GM21786 (cell line): ENCODE measurements around the gene INHBB.

Experiments used
- ATAC-seq: cut with Tn5 transposase; IDR thresholded peaks from one replicate; pipeline ENCODE4 v1.9.1; 2021; ENCODE audit not compliant: unreplicated experiment

Gene INHBB

DNA sequence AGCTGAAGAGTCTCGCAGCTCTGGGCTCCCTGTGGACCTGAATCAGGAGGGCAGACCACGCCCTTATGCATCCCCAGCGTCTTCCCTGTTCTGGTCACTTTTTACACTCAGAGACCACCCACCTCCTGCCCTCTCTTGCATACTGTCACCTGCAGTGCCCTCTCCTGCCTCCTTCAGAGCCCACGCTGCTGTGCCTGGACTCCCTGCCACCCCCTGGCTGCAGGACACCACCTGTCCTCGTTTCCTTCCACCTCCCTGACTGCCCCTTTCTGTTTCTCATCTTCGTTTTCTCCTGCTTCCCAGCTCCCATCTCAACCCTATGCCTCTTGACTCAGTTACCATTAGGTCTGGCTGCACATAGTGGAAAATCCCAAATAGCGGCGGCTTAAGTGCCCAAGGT, 9.2 kb upstream of the INHBB start:
- no peak for ATAC-seq

DNA sequence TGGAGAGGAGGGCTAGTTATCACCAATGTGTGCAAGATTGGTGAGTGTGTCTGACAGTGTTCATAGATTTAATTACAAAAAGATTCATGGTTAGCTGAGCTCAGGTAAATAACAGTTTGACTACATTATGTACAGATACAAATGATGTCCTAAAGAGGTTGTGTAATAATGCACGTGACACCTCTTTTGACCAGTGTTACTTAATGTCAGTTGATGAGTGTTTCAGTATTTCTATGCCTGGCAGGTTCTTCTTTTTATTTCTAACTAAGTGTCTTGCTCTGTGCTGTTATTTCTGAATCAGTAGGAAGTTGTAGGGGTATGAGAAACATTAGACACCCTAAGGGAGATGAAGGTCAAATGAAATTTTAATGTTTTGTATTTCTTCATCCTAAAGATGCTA, 7.9 kb upstream of the INHBB start:
- no peak for ATAC-seq

DNA sequence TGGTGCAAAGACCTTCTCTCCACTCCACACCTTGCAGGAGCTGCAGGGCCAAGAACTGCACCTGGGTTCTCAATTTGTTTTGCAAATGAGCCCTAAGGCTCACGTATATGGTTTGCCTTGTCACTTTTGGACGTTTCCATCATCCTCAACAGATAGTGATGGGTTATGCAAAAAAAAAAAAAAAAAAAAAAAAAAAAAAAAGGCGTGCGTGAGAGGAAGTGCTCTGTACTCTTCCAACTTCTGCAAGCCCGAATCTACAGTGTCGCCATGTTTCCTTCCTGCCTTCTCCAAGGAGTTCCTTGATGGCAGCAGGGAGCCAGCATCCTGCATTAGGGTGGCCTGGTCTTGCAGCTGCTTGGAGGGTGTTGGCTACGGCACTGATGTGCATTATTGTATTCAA, 4.0 kb upstream of the INHBB start:
- no peak for ATAC-seq

DNA sequence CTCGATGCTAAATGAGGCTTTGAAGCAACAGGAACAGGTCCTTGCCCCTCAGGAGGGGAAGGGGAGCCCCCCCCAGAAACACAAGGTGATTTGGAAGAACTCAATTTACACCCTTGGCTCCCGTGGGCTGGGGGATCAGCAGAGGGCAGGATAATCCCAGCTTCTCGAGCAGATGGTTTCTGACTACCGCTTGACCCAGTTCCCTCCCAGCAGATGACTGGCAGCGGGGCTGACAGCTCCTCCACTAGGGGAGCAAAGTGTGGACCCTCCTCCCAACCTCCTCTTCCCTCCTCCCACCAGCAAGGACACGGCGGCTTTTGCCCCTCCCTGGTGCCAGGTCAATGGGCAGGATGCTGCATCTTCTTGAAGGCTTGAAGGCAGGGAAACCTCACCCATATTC, 3.5 kb upstream of the INHBB start:
- no peak for ATAC-seq

DNA sequence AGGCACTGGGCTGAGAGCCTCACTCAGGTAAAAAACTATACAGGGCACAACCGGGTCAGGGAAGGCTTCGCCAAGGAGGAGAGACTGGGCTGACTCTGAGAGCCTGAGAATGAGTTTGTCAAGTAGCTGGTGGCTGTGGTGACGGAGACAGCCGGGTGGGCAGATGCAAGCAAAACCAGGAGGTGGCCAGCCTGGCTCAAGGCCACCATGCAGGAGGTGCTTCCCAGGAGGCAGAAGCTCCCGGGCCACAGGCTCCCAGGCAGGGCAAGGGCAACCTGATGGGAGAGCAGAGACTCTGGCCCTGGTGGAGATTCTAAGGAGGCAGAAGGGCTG, 2.9 kb upstream of the INHBB start:
- ATAC-seq = no peak

DNA sequence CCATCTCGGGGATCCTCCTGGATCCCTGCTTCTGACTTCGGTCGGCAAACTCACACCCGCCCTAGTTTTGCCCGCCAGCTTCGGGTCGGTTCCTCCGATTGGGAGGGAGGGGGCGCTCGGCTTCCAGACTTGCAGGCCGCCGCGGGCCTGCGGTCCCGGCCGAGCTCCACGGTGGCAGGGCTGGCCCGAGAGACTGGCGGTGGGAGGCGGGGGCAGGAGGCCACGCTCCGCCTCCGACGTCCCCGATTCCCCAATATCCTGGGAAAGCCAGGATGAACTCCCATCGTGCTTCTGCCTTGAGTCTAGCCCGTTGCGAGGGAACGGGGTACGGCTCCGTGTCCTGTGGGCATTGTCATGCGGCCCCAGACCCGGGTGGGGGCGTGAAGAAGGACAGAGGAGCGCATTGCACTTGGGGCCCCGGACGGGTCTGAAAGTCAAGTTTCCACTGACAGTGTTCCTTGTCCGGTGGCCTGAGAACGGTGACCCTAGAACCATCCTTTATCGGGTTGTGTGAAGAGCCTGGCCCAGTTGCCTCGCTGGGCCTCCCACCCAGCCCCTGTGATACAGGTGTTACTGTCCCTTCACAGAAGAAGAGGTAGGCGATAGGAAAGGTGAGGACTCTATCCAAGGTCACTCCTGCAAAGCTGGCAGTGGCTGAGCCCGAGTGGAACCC, 2.4 kb upstream of the INHBB start:
- ATAC-seq = peak; percentile 60

DNA sequence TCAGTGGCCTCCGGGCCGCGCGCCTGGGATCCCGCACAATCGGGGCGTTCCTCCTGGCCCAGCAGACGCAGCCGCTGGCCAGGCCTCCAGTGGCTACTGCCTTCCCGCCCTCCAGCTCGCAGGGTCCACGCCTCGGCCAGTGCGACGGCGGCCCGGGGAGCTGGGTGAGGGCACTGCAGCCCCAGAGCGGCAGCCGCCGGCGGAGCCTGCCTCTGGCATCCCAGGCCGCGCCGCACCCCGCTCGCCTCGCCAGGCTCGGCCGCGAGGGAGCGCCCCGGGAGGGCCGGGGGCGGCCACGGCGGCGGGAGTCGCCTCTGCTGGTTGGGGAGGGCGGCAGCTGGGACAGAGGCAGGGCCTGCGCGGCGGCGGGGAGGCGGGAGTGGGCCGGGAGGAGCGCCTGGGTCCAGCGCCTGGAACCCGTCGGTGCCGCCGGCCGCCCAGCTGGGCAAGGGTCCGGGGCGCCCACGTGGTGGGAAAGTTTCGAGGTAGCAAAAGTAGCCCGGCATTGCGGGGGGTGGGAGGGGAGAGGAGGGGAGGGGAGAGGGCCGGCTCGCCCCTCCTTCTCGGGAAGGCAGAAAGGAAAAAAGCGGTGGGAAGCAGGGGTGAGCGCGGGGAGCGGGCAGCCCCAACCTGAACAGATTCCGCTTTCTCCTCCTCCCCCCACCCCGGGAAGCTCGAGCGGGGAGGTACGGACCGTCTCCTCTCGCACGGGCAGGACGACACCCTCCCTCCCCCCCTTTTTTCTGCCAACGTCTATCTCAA, 1.5 kb upstream of the INHBB start:
- no peak for ATAC-seq

DNA sequence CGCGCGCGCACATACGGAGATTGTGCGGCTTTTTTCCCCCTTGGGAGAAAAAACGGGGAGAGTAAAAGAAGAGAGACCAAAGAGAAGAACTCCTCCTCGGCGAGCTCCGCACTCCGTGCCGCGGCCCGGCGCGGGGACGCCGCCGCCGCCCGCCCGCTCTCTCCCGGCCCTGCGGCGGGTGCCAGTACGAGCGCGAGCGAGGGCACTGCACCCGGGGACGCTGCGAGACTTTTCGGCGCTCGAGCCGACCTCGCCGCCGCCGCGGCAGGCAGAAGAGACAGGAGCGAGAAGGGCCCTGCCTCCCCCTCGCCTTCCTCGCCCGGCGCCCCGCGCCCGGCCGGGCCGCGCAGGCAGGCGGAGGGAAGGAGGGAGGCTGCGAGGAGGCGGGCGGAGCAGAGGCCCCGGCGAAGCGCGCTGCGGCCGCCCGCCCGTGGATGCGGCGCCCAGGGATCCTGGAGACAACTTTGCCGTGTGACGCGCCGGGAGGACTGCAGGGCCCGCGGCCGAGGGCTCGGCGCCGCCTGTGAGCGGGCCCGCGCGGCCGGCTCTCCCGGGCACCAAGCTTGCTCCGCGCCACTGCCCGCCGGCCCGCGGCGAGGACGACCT, 857 bp upstream of the INHBB start:
- no peak for ATAC-seq

DNA sequence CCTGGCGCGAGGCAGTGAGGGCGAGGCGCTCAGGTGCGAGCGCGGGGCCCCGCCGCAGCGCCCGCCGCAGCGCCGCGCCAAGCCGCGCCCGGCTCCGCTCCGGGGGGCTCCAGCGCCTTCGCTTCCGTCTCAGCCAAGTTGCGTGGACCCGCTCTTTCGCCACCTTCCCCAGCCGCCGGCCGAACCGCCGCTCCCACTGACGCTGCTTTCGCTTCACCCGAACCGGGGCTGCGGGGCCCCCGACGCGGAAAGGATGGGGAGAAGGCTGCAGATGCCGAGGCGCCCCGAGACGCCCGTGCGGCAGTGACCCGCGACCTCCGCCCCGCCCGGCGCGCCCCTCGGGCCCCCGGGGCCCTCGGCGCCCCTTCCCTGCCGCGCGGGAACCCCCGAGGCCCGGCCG, 328 bp upstream of the INHBB start:
- ATAC-seq = no peak

DNA sequence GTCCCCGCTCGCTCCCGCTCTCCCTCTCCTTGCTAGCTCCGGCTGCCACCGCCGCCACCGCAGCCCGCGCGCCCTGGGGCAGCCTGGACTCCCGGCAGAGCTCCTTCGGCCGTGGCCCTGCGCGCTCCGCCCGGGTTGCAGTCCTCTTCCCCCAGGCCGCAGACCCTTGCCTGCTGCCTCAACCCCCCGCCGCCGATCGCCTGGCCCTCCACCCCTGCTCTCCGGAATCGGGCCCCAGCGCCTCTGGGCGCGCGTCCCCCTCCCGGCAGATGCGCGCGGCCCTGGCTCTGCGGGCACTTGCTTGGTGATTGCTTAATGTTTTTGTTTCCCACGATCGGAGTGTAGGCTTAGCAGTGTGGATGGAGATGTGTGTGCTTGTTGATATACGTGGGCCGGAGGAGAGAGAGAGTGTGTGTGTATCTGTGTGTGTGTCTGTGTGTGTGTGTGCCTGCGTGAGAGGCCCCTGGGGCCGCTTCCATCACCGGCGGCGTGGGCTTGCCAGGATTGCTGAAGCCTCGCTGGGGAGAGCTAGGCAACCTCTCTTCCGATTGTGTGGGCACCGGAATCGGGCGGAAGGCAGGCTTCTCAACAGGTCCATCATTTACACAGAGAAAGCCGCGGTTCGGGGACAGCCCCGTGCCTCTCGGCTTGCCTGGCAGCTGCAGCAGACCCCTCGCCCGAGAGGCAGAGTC, 877 bp downstream of the INHBB start:
- ATAC-seq = no peak

DNA sequence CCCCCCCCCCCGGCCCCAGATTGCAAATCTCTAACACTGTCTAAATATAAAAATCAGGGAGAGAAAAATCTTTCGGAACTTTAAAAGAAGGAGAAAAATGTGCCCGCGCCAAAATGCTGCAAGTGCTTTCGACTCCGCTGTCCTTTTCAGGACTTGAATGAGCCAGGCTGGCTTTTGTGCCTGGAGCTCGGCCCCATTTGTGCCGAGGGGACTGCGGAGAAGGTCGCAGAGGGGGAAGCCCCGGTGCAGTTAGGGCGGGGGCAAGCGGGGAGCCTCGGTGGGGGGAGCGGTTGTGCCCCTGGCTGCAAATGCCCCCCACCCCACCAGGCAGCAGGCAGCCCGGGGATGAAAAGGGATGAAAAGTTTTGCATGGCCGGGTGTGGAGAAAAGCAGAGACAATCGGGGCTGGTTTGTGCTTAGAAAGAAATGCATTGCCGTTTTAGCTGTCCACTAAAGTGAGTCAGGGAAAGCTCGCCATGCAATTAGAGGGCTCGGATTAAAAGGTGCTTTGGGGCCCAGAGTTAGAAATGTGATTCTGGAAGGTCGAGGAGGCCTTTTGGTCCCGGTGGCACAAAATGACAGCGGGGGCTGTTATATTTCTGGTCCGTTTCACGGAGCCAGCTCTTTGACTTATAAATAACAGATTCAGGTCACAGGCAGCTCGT, 1.6 kb downstream of the INHBB start:
- no peak for ATAC-seq

DNA sequence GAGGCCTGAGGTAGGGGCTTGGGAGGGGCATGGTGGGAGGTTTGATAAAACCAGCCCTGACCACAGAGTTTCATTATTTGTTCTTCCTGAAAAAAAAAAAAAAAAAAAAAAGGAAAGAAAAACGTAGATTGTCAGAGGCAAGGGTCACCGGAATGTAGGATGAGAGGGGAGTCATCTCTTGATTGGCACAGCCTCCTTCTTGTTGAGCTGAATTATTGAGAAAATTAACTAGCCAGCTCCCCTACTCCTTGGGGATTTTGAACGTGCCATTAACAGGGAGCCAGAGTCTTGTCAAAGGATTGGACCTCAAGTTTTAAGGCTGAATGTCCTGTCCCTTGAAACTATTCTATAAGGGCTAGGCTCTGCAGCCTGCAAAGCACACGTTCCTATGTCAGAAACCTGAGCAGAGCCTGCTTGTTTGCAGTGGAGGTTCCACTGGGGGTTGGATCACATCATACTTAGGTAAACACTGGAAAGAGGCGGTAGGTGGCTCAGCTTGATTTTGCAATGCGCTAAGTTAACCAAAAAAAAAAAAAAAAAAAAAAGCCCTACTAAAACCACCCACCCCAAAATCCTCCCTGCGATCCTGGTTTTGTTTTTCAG, 2.3 kb downstream of the INHBB start:
- ATAC-seq = no peak

DNA sequence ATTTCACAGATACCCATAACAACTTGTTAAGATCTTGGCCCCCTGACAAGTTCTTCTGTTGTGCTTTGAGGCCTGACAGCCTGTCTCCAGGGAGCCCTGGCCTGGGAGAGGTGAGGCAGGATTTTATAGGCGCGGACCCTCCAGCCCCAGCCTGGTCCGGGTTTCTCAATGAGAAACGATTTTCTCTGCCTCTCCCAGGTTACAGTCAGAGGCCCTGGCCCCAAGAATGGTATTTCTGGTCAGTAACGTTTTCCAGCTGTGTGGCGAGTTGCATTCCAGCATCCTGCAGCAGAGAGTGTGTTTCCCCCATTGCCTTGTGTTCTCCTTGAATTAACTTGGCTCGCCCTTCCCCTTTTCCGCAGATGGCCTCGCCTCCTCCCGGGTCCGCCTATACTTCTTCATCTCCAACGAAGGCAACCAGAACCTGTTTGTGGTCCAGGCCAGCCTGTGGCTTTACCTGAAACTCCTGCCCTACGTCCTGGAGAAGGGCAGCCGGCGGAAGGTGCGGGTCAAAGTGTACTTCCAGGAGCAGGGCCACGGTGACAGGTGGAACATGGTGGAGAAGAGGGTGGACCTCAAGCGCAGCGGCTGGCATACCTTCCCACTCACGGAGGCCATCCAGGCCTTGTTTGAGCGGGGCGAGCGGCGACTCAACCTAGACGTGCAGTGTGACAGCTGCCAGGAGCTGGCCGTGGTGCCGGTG, 3.0 kb downstream of the INHBB start:
- no peak for ATAC-seq

DNA sequence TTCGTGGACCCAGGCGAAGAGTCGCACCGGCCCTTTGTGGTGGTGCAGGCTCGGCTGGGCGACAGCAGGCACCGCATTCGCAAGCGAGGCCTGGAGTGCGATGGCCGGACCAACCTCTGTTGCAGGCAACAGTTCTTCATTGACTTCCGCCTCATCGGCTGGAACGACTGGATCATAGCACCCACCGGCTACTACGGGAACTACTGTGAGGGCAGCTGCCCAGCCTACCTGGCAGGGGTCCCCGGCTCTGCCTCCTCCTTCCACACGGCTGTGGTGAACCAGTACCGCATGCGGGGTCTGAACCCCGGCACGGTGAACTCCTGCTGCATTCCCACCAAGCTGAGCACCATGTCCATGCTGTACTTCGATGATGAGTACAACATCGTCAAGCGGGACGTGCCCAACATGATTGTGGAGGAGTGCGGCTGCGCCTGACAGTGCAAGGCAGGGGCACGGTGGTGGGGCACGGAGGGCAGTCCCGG, 3.5 kb downstream of the INHBB start:
- ATAC-seq = no peak

DNA sequence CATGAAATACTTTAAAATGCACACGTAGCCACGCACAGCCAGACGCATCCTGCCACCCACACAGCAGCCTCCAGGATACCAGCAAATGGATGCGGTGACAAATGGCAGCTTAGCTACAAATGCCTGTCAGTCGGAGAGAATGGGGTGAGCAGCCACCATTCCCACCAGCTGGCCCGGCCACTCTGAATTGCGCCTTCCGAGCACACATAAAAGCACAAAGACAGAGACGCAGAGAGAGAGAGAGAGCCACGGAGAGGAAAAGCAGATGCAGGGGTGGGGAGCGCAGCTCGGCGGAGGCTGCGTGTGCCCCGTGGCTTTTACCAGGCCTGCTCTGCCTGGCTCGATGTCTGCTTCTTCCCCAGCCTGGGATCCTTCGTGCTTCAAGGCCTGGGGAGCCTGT, 4.1 kb downstream of the INHBB start:
- ATAC-seq = no peak

DNA sequence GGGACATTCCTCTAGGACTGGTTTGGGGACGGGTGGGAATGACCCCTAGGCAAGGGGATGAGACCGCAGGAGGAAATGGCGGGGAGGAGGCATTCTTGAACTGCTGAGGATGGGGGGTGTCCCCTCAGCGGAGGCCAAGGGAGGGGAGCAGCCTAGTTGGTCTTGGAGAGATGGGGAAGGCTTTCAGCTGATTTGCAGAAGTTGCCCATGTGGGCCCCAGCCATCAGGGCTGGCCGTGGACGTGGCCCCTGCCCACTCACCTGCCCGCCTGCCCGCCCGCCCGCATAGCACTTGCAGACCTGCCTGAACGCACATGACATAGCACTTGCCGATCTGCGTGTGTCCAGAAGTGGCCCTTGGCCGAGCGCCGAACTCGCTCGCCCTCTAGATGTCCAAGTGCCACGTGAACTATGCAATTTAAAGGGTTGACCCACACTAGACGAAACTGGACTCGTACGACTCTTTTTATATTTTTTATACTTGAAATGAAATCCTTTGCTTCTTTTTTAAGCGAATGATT, 4.9 kb downstream of the INHBB start:
- ATAC-seq = no peak

DNA sequence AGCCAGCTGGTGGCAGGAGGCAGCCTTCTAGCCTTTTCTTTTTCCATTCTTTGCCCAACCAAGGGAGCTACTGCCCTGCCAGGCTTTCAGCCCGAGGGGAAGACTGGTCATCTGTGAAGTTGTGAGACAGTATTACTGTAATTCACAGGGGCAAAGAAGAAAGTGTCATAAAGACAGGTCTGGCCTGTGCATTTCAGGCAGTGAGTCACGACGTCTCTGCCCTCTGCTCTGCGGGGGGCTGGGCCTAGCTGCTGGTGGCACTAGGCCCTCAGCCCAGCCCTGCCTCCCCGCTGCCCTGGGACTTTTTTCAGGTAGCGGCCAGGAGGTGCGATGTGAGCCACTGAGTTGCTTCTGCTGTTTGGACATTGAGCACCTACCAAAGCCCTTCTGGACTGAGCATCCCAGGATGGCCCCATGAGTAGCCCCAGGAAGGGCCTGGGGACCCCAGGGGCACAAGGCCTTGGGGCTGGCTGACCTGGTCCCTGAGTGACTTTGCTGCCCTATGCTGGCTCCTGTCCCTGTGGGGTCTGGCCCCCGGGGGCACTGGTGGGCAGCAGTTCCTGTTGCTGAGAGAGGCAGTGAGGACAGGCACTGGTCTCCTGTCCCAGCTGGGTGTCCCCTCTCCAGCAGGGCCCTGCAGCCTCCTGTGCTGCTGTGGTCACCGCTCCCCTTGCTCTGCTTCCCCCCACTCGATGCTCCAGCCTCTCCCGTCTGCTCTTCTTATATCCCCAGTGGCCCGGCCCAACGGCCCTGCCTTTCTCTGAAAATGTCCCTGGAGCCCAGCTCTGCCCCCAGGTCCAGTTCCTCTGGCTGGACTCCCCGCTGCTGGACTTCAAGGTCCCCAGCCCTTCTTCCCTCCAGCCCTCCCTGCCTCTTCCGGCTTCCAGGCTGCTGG, 7.0 kb downstream of the INHBB start:
- no peak for ATAC-seq

DNA sequence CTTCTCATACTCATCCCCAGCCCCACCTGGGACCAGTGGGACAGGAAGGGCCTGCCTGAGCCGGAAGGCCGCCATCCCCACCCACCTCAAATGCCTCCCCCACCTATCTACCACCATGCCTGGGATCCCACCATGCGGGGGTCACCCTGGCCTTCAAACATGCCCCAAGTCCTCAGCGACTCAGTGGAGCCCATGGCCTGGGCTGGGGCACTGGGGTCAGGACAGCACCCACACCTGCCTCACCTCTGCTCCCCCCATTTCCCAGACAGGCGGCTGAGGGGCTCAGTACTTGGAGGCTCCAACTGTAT, 7.6 kb downstream of the INHBB start:
- ATAC-seq = no peak

DNA sequence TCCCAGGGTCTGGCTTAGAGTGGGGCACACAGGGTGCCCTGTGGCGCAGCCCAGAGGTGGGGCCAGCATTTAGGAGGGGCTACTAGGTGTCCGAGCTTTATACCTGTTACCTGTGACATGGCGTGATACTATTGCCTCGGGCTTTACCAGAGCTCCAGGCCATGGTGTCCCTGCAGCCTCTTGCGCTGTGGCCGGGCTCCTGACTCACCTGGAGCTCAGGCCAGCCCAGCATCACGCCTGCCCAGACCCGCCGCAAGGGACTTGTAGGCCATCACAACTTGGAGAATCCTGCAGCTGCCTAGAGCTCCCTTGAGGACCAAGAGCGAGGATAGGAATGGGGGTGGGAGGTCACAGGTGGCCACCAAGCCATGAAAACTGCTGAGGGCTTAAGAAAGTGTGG, 8.0 kb downstream of the INHBB start:
- ATAC-seq = no peak
